GM12892 (cell line): ENCODE data around the gene FHOD1.

ENCODE experiments used
- POLR2A ChIP-seq: IDR thresholded peaks from 2 replicates; pipeline ENCODE4 v1.6.1; 2011; ENCODE audit warnings: low read depth, low read length, control low read depth
- POLR2AphosphoS5 ChIP-seq: IDR thresholded peaks from 2 replicates; pipeline ENCODE4 v1.6.1; 2011; ENCODE audit warnings: low read depth, low read length, control low read depth

GRCh38 chr16:67183627-67184452 lies 63.4 kb downstream of the FHOD1 start, which contains the start of gene MATCAP1:
- TF ChIP-seq POLR2AphosphoS5 = no peak
- no peak; the same call in 1 of the 2 replicates for TF ChIP-seq POLR2A
